HL-60 (cell line): ENCODE measurements around the gene SLC46A2.

Experiments used
- POLR2AphosphoS5 ChIP-seq: IDR thresholded peaks from 2 replicates; pipeline ENCODE4 v1.6.1; 2012; ENCODE audit warnings: low read depth
- TF ChIP-seq, protein P1 (sequence below): IDR thresholded peaks from one replicate; pipeline ENCODE4 v1.5.1; 2011; ENCODE audit warnings: low read length, control low read depth, inconsistent platforms; ENCODE audit not compliant: insufficient read depth

DNA sequence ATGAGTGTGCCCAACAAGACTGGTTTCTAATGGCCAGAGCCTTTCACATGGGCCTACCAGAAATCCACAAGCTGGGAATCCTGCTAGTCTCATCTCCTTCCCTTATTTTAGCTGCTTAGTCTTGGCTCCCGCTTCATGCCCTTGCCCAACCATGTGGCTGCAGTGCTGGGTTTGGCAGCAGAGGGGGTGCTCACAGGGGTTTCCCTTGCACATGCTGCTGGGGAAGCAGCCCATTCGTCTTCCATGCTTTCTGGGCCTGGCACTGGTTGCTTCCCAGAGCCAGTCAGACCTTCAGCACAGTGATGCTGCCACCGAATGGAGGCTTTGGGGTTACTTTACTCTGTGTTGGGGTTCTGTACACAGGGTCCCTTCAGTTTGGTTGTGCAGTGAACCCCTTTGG is 26.3 kb downstream of the SLC46A2 start:
- TF ChIP-seq, protein P1, sequence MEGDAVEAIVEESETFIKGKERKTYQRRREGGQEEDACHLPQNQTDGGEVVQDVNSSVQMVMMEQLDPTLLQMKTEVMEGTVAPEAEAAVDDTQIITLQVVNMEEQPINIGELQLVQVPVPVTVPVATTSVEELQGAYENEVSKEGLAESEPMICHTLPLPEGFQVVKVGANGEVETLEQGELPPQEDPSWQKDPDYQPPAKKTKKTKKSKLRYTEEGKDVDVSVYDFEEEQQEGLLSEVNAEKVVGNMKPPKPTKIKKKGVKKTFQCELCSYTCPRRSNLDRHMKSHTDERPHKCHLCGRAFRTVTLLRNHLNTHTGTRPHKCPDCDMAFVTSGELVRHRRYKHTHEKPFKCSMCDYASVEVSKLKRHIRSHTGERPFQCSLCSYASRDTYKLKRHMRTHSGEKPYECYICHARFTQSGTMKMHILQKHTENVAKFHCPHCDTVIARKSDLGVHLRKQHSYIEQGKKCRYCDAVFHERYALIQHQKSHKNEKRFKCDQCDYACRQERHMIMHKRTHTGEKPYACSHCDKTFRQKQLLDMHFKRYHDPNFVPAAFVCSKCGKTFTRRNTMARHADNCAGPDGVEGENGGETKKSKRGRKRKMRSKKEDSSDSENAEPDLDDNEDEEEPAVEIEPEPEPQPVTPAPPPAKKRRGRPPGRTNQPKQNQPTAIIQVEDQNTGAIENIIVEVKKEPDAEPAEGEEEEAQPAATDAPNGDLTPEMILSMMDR: no peak
- no peak for TF ChIP-seq POLR2AphosphoS5
